Stimulated activated CD4-positive, alpha-beta T cell treated with anti-CD3 and anti-CD28 coated beads, Interleukin-1b, Interleukin-23, amount 100 ng/mL, for 24 hours (primary cell): ENCODE results near the gene MBLAC1.

Experiments used
- DNase-seq, 4 experiments: peaks; one replicate each; pipeline ENCODE4 v3.0.0-alpha.2; 2020; ENCODE audit warnings: low read depth in 4 of 4, low spot score in 1 of 4

MBLAC1 gene

GRCh38 chr7:100095704-100096103, 31.1 kb upstream of the MBLAC1 start:
- no peak for DNase-seq

GRCh38 chr7:100098913-100099312, 27.9 kb upstream of the MBLAC1 start:
- DNase-seq: no peak

- no peak for DNase-seq
These were observed 27.3 kb upstream of the MBLAC1 start for GRCh38 chr7:100099452-100099851.

- peak; percentile 61 to 77 (median 72) for DNase-seq
These were observed 26.2 kb upstream of the MBLAC1 start for GRCh38 chr7:100100420-100101015.

- DNase-seq: peak; percentile 88 to 98 (median 94)
These were observed 25.5 kb upstream of the MBLAC1 start, which contains the start of the genes AP4M1 and MCM7 for GRCh38 chr7:100101016-100101862. Gene AP4M1 (plus strand): TSS chr7:100101643. CDS start chr7:100101715, 72 bp downstream. Gene MCM7 (minus strand): TSS chr7:100101397. CDS start chr7:100101294, 103 bp downstream.

GRCh38 chr7:100102950-100103840, 23.6 kb upstream of the MBLAC1 start:
- DNase-seq: no peak

GRCh38 chr7:100105534-100105933, 21.2 kb upstream of the MBLAC1 start:
- DNase-seq: no peak

GRCh38 chr7:100106633-100107032, 20.1 kb upstream of the MBLAC1 start:
- no peak for DNase-seq

GRCh38 chr7:100107125-100107737, 19.5 kb upstream of the MBLAC1 start:
- DNase-seq: no peak

GRCh38 chr7:100107890-100108289, 18.9 kb upstream of the MBLAC1 start:
- no peak for DNase-seq

- DNase-seq: no peak
These were observed 17.1 kb upstream of the MBLAC1 start for GRCh38 chr7:100109521-100110163.

GRCh38 chr7:100111156-100111555, 15.6 kb upstream of the MBLAC1 start:
- no peak for DNase-seq

- no peak for DNase-seq
These were observed 14.9 kb upstream of the MBLAC1 start for GRCh38 chr7:100111914-100112313.

- DNase-seq: no peak
These were observed 11.7 kb upstream of the MBLAC1 start for GRCh38 chr7:100115026-100115425.

- no peak for DNase-seq
These were observed 8.2 kb upstream of the MBLAC1 start for GRCh38 chr7:100118388-100119071.

GRCh38 chr7:100119072-100119969, 7.4 kb upstream of the MBLAC1 start, which contains the start of the genes CNPY4 and TAF6:
Gene CNPY4 (plus strand): TSS chr7:100119634. CDS start chr7:100119745, 111 bp downstream.
Gene TAF6 (minus strand): TSS chr7:100119358. CDS start chr7:100114209, 5,149 bp downstream.
- peak; percentile 86 to 94 (median 92) for DNase-seq

GRCh38 chr7:100119970-100120732, 6.6 kb upstream of the MBLAC1 start:
- DNase-seq: peak in 3 of 4 experiments; percentile 31 to 61 (median 59)

GRCh38 chr7:100120733-100121036, 6.1 kb upstream of the MBLAC1 start:
- no peak for DNase-seq
